GM12878 (cell line): Measurements from ENCODE around the gene HSP90AB1. TPM values are rescaled to one million over a fixed set of nuclear protein-coding genes. Genes with fewer than 3 reads are reported as not detected.
"Not testable (repeated sequence)": the region's sequence is repeated elsewhere in the genome, so short reads cannot be mapped to it uniquely, and the experiment has no call there.

Experiments used
- ATAC-seq: fragments of 200-7000 bp; cut with Tn5 transposase; 3 replicates; pipeline ENCODE4 v1.9.1; 2020; ENCODE audit warnings: mild to moderate bottlenecking, moderate library complexity
- BruUV-seq: library from RNA; stranded (reverse); fragments of 400-500 nt; replicated peaks from 2 replicates; lab custom pipeline; 2021; lab: Mats Ljungman, UMichigan
- CTCF ChIA-PET: fragments of 300-600 bp; sonication (Branson Sonifier 250); formaldehyde crosslinking; extraction: SDS; loops from one replicate; lab custom pipeline; 2021; ENCODE audit warnings: inconsistent platforms; lab: Yijun Ruan, JAX
- POLR2A ChIA-PET: fragments of 350-600 bp; formaldehyde crosslinking; extraction: SDS; loops from one replicate; lab custom pipeline; 2021; ENCODE audit warnings: inconsistent platforms; lab: Charles Lee
- RAD21 ChIA-PET: fragments of 300-600 bp; sonication (Branson Sonifier 250); formaldehyde crosslinking; loops from one replicate; lab custom pipeline; 2023; ENCODE audit warnings: antibody characterized with exemption; ENCODE audit not compliant: unreplicated experiment; lab: Charles Lee
- SMC1A ChIA-PET: fragments of 300-600 bp; sonication (Branson Sonifier 250); formaldehyde crosslinking; loops from one replicate; lab custom pipeline; 2023; ENCODE audit not compliant: unreplicated experiment, uncharacterized antibody; lab: Charles Lee
- DNase-seq: peaks from one replicate; pipeline ENCODE4 v3.0.0-alpha.2; 2011; ENCODE audit warnings: low read depth, low spot score
- FAIRE-seq: peaks from 3 replicates; lab custom pipeline; 2011; peaks lifted over from hg19 to GRCh38; lab: Jason Lieb, UNC
- H2AFZ ChIP-seq: 2 replicates; pipeline ENCODE4 v1.6.0; 2011; ENCODE audit warnings: low read depth, low read length, control low read depth; ENCODE audit not compliant: control insufficient read depth
- H3K27ac ChIP-seq: 2 replicates; pipeline ENCODE4 v1.5.1; 2011; ENCODE audit warnings: control low read depth; ENCODE audit not compliant: control insufficient read depth, insufficient read depth
- H3K27me3 ChIP-seq, 2 experiments: replicated peaks in 1 of 2; 2 replicates each; pipeline versions ENCODE4 v1.6.0 to v1.6.1; 2011; ENCODE audit warnings: low read length in 1 of 2; ENCODE audit not compliant: control insufficient read depth in 2 of 2, insufficient read depth in 2 of 2
- H3K36me3 ChIP-seq, 2 experiments: 2 replicates each; pipeline ENCODE4 v1.5.1; 2011; ENCODE audit warnings: low read length in 1 of 2; ENCODE audit not compliant: control insufficient read depth in 2 of 2, insufficient read depth in 2 of 2
- H3K4me1 ChIP-seq: 2 replicates; pipeline ENCODE4 v1.6.1; 2011; ENCODE audit warnings: mild to moderate bottlenecking, low read length, moderate library complexity, mixed read lengths; ENCODE audit not compliant: control insufficient read depth, insufficient read depth
- H3K4me2 ChIP-seq: 2 replicates; pipeline ENCODE4 v1.6.0; 2011; ENCODE audit warnings: control low read depth; ENCODE audit not compliant: control insufficient read depth, insufficient read depth
- H3K4me3 ChIP-seq: fragments of 200-600 bp; sonication (generic); 2 replicates; pipeline ENCODE4 v1.5.1; 2016
- H3K79me2 ChIP-seq: 2 replicates; pipeline ENCODE4 v1.6.0; 2011; ENCODE audit warnings: low read length; ENCODE audit not compliant: control insufficient read depth, insufficient read depth
- H3K9ac ChIP-seq: 2 replicates; pipeline ENCODE4 v1.8.0; 2011; ENCODE audit warnings: low read length, control low read depth, mixed read lengths; ENCODE audit not compliant: control insufficient read depth, insufficient read depth
- H3K9me3 ChIP-seq: replicated peaks from 3 replicates; pipeline ENCODE4 v1.5.1; 2011; ENCODE audit warnings: mild to moderate bottlenecking, low read length; ENCODE audit not compliant: control insufficient read depth, insufficient read depth
- H4K20me1 ChIP-seq: 2 replicates; pipeline ENCODE4 v1.6.0; 2011; ENCODE audit not compliant: control insufficient read depth, insufficient read depth
- CBX5 ChIP-seq: sonication (generic); IDR thresholded peaks from 2 replicates; pipeline ENCODE4 v1.6.1; 2016; ENCODE audit warnings: low read depth, moderate library complexity, mild to moderate bottlenecking, inconsistent platforms
- FOXM1 ChIP-seq: IDR thresholded peaks from 2 replicates; pipeline ENCODE4 v1.6.1; 2012; ENCODE audit warnings: low read depth, mild to moderate bottlenecking, inconsistent platforms, low read length, moderate library complexity
- HDAC6 ChIP-seq: fragments of 200-600 bp; sonication (generic); IDR thresholded peaks from one replicate; pipeline ENCODE4 v1.8.0; 2017; ENCODE audit warnings: antibody characterized with exemption; ENCODE audit not compliant: unreplicated experiment
- NFIC ChIP-seq: IDR thresholded peaks from 2 replicates; pipeline ENCODE4 v1.6.1; 2012; ENCODE audit warnings: low read depth, mild to moderate bottlenecking, inconsistent platforms, low read length, moderate library complexity
- RELA ChIP-seq: fragments of 450-650 bp; IDR thresholded peaks from 2 replicates; pipeline ENCODE4 v1.8.0; 2014; ENCODE audit warnings: borderline replicate concordance; ENCODE audit not compliant: partially characterized antibody
- SMAD5 ChIP-seq: IDR thresholded peaks from 2 replicates; pipeline ENCODE4 v1.6.1; 2016; ENCODE audit warnings: antibody characterized with exemption, low read depth
- TCF12 ChIP-seq: IDR thresholded peaks from 2 replicates; pipeline ENCODE4 v1.6.1; 2011; ENCODE audit warnings: low read depth, mild to moderate bottlenecking, low read length
- YBX1 ChIP-seq: fragments of 450-650 bp; IDR thresholded peaks from 2 replicates; pipeline ENCODE4 v1.6.1; 2016; ENCODE audit warnings: antibody characterized with exemption
- WGBS: methylation state at CpG from one replicate; pipeline ENCODE4 v1.1.6; 2016; ENCODE audit warnings: low lambda C conversion rate; ENCODE audit not compliant: insufficient replicate concordance, insufficient coverage; ENCODE audit errors: missing lambda C conversion rate; 5-methylcytosine and 5-hydroxymethylcytosine counted together
- in situ Hi-C: fragments of 300-500 bp; cut with MboI; formaldehyde crosslinking; loops from 9 replicates; pipeline ENCODE4 v1.14.3; 2018; ENCODE audit warnings: mixed read lengths
- intact Hi-C: fragments of 100-400 bp; cut with micrococcal nuclease; formaldehyde crosslinking; loops from one replicate; pipeline ENCODE4 v1.14.2; 2022; ENCODE audit not compliant: unreplicated experiment
- polyA plus RNA-seq, 11 experiments: library from polyadenylated mRNA; depleted of rRNA in 4 of 11; unstranded in 6 of 11; stranded (reverse) in 5 of 11; fragments of >200 nt; fragmentation: Nextera tagmentation in 4 of 11; fragmentation: Illumina TruSeq in 1 of 11; extraction: Ambion mirVana in 4 of 11; extraction: Trizol in 1 of 11; gene quantifications; 1 replicate in 1 of 11; 2 replicates in 10 of 11; pipeline versions ENCODE4 v1.2.1 to v1.2.3, GENCODE V29; 2011 to 2016; ENCODE audit warnings: inconsistent platforms in 2 of 11, missing spikeins in 2 of 11, low read depth in 1 of 11
- total RNA-seq, 4 experiments: library from RNA; depleted of rRNA in 3 of 4; stranded (reverse); fragments of >200 nt in 3 of 4; fragmentation: Illumina TruSeq in 1 of 4; extraction: Trizol in 1 of 4; gene quantifications; 2 replicates each; pipeline versions ENCODE4 v1.2.1 to v1.2.3, GENCODE V29; 2013 to 2021
- TF ChIP-seq, protein P1 (sequence below): IDR thresholded peaks from 2 replicates; pipeline ENCODE4 v1.6.1; 2011; ENCODE audit warnings: borderline replicate concordance, low read depth, mild to moderate bottlenecking, moderate library complexity, mixed read lengths, low read length; ENCODE audit not compliant: insufficient read depth; ENCODE audit errors: extremely low read length
- TF ChIP-seq, protein P2 (sequence below): IDR thresholded peaks from 2 replicates; pipeline ENCODE4 v1.6.1; 2011; ENCODE audit warnings: mild to moderate bottlenecking, low read depth, low read length, moderate library complexity; ENCODE audit not compliant: insufficient replicate concordance

HSP90AB1 gene
- total and polyA plus RNA-seq, 10 of the 15 experiments (the other 5 are each of a cell fraction or from before 2014, with no cell fraction given) = 988 to 1,682 (median 1,146) TPM

DNA sequence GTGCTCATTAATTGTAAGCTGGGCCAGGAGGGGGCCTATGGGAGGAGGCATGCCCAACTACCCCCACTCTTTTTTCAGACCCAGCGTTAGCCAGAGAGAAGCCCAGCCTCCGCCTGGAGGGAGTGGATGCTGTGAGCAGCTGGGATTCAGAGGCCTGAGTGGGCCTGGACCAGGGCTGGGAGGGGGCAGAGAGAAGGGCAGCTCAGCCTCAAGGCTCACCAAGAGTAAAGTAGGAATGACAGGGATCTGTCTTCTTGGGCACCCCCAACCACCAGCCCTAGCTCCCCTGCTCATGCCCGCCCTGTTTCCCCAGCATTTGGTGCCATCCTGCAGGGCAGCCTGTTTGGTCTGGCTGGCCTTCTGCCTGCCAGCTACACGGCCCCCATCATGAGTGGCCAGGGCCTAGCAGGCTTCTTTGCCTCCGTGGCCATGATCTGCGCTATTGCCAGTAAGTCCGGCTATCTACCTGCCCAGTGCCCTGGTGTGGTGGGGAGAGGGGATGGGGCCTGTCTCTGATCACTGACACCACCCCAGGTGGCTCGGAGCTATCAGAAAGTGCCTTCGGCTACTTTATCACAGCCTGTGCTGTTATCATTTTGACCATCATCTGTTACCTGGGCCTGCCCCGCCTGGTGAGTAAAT lies 16.7 kb upstream of the HSP90AB1 start:
- over 99% methylated on average over 10 of the region's 10 CpGs for WGBS
- Histone ChIP-seq H3K9me3 (no peaks in the 10 kb centered on the region), H3K4me1 (peaks cover 3% of the 10 kb centered on the region), H3K27me3 (no peaks in the 10 kb centered on the region), H3K79me2 (peaks cover 13% of the 10 kb centered on the region), H3K9ac (no peak overlapping the region), H3K4me3 (no peak overlapping the region), H4K20me1 (no peaks in the 10 kb centered on the region), H2AFZ (no peak overlapping the region), H3K27ac (no peak overlapping the region), H3K4me2 (no peak overlapping the region), H3K36me3 (peaks cover 4 to 20% of the 10 kb centered on the region in 2 experiments; a peak in 3 of 4 replicates)
- BruUV-seq = no TSS peak
- ChIA-PET SMC1A (no interaction called here), CTCF (interaction anchor here (0.5 to 1.9 kb wide), 2 partner anchors 57 to 79 kb away, joined by 3 to 5 read pairs; no protein-coding TSS in a partner anchor), RAD21 (no interaction called here), POLR2A (interaction anchor here (0.5 to 1.2 kb wide), 3 partner anchors 57 to 618 kb away, joined by 3 read pairs; no protein-coding TSS in a partner anchor)
- DNase-seq = no peak
- in situ Hi-C loops (loop anchor here (10.0 kb wide), 1 partner anchor 125 kb away; no protein-coding TSS in a partner anchor), intact Hi-C loops (no loop called here)
- TF ChIP-seq SMAD5 = no peak
- TF ChIP-seq NFIC = no peak
- no peak for TF ChIP-seq FOXM1
- TF ChIP-seq YBX1 = no peak
- TF ChIP-seq CBX5 = no peak
- TF ChIP-seq TCF12 = no peak
- no peak for TF ChIP-seq HDAC6
- TF ChIP-seq, protein P1, sequence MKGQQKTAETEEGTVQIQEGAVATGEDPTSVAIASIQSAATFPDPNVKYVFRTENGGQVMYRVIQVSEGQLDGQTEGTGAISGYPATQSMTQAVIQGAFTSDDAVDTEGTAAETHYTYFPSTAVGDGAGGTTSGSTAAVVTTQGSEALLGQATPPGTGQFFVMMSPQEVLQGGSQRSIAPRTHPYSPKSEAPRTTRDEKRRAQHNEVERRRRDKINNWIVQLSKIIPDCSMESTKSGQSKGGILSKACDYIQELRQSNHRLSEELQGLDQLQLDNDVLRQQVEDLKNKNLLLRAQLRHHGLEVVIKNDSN = no peak
- no peak for TF ChIP-seq RELA
- TF ChIP-seq, protein P2, sequence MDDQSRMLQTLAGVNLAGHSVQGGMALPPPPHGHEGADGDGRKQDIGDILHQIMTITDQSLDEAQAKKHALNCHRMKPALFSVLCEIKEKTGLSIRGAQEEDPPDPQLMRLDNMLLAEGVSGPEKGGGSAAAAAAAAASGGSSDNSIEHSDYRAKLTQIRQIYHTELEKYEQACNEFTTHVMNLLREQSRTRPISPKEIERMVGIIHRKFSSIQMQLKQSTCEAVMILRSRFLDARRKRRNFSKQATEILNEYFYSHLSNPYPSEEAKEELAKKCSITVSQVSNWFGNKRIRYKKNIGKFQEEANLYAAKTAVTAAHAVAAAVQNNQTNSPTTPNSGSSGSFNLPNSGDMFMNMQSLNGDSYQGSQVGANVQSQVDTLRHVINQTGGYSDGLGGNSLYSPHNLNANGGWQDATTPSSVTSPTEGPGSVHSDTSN = no peak
- FAIRE-seq = no peak
- ATAC-seq = no peak

DNA sequence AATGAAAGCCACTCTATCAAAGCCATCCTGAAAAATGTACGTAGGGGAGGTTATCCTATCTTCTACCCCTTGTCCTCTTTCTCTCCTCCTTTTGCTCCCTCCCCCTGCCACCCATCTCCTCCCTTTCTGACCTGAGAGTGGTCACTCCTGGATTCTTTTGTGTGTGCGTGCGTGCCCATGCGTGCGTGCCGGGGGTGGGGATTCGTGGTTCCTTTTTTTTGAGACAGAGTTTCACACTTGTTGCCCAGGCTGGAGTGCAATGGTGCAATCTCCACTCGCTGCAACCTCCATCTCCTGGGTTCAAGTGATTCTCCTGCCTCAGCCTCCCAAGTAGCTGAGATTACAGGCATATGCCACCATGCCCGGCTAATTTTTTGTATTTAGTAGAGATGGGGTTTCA lies 15.5 kb upstream of the HSP90AB1 start:
- intact Hi-C loops, H3K27me3 ChIP-seq, SMC1A ChIA-PET, RAD21 ChIA-PET, H3K9me3 ChIP-seq, BruUV-seq, H2AFZ ChIP-seq, ATAC-seq, DNase-seq, H3K79me2 ChIP-seq, H3K27ac ChIP-seq, H3K9ac ChIP-seq, H3K4me3 ChIP-seq, H4K20me1 ChIP-seq, POLR2A ChIA-PET, H3K4me2 ChIP-seq, FAIRE-seq, H3K4me1 ChIP-seq: not testable (repeated sequence)
- 89% methylated on average over 9 of the region's 9 CpGs for WGBS
- in situ Hi-C loops = loop anchor here (10.0 kb wide), 1 partner anchor 127 kb away; no protein-coding TSS in a partner anchor
- CTCF ChIA-PET = interaction anchor here (0.8 to 5.5 kb wide), 2 partner anchors 14 to 59 kb away, joined by 3 to 39 read pairs; partner anchors contain the start of gene HSP90AB1
- peaks cover 4 to 20% of the 10 kb centered on the region in 2 experiments; a peak in 3 of 4 replicates for H3K36me3 ChIP-seq
